Urothelium cell line (cell line): Measurements from ENCODE around the gene DIDO1.
"Not testable (repeated sequence)": the region's sequence is repeated elsewhere in the genome, so short reads cannot be mapped to it uniquely, and the experiment has no call there.

Source experiments
- DNase-seq: peaks from one replicate; pipeline ENCODE4 v3.0.0; 2011; ENCODE audit warnings: low spot score, mixed read lengths
- FAIRE-seq: peaks from 2 replicates; lab custom pipeline; 2011; peaks lifted over from hg19 to GRCh38; lab: Jason Lieb, UNC

Gene DIDO1

DNA sequence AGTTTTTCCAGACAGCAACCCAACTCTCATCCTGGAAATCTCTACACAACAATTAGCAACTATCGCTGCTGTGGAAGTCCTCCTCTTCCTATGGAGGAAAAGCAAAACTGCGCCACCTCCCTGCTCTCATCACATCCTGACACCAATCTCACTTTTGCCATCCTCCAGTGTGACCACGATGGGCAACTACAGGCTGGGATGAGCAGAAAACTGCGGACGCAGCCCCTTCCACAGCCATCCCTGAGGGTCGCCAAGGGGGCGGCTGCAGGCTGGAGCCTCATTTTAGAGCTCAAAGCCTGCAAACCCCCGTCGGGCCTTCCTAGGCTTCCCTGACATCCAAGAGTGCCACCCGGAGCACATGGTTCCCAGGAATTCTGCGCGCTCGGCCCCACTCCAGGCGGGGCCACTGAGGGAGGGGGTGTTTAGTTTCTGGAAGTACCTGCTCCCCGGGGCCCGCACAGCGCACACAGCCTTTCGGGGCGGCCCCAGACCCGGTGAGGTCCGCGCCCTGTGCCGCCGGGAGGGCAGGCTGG lies 65.8 kb downstream of the DIDO1 start:
- DNase-seq (peak; percentile 63), FAIRE-seq (no peak)

DNA sequence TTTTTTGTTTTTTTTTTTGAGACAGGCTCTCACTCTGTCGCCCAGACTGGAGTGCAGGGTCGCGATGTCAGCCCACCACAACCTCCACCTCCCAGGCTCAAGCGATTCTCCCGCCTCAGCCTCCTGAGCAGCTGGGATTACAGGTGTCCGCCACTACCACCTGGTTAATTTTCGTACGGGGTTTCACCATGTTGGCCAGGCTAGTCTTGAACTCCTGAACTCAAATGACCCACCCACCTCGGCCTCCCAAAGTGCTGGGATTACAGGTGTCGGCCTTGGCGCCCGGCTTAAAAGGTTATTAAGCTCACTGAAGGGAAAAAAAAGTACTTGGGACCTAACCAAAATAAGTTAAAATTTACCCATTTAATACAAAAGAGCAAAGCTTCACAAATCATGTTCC lies 66.6 kb downstream of the DIDO1 start:
- FAIRE-seq (no peak), DNase-seq (no peak)

DNA sequence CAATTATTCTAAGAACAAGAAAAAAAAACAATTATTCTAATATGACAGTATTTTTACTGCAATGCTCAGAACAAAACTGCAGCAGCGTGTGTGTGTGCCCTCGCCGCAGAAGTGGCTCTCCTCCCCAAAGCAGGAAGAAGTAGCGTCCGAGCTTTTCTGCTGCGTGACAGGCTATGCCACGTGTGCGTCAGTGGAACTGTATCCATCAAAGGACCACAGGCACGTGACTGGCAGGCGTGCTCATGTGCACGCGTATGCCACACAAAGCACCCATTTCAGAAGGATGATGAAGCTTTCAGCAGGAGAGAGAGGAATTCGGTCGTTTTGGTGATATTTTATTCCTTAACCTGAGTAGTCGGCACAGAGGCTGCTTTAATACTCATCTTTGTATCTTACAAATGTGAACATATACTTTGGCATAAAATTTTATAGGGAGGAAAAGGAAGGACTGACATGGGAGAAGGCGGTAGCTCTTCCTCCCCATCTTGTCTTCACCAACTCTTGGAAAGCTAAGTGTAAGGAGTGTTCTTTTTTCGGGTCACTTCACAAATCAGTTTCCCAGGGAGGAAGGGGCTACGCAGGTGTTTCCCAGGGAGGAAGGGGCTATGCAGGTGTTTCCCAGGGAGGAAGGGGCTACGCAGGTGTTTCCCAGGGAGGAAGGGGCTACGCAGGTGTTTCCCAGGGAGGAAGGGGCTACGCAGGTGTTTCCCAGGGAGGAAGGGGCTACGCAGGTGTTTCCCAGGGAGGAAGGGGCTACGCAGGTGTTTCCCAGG lies 68.1 kb downstream of the DIDO1 start:
- FAIRE-seq (no peak), DNase-seq (no peak)

DNA sequence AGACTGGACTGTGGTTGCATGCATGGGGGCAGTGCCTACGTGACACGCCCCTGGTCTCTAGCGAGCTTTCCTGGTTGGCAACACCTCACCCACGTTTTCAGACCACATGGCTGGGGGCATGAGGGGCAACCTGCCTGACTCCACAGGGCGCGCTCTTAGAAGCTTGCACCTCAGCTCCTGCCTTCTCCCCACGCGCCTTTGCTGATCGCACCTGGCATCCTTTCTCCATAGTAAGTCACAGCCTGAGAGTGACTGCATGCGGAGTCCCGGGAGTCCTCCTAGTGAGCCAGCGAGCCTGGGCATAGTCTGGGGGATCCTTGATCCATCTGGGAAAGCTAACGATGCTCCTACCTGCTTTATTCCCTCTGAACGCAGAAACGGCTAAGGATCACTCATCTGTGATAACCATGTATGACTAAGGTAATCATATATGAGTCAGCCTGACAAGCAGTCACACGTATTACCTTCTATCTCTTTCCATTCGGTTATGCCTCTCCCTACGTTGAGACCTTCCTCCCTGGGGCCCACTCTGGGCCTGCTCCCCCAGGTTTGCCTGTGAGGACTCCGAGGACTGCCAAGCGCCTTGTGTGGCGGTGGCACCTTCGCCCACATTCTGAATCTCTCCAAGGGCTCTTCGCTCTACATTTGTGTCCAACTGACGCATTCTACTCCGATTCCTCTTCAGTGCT lies 69.2 kb downstream of the DIDO1 start:
- no peak for FAIRE-seq

DNA sequence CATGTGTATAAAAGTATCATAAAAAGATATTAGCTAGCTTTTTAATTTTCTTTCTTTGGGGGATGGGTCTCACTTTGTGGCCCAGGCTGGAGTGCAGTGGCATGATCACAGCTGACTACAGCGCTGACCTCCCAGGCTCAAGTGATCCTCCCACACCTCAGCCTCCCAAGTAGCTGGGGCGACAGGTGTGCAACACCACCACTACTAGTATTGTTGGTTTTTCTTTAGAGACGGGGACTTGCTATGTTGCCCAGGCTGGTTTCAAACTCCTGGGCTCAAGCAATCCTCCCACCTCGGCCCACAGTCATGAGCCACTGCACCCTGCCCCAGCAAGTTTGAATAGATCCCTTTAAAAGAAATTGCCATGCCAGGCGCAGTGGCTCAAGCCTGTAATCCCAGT lies 71.2 kb downstream of the DIDO1 start:
- FAIRE-seq (no peak), DNase-seq (no peak)

More for the DNA sequence above, 69.2 kb downstream of the DIDO1 start:
- no peak for DNase-seq

DNA sequence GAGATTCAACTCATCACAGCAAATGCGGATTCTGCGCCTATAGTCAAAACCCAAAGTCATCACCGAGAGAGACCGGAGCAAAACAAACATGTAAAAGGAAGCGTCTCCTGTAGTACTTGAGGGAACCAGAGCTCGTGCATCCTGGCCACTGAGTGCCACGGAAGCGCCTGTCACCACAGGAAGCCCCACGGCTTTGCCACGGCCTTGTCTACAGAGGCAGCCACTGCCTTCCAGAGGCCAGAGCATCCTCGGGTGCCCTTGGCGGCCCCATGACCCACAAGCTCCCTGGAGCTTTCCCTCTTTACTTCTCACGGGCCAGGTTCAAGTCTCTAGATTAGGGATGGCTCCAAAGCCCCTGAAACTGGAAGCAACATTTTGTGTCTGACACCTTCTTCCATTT lies 72.2 kb downstream of the DIDO1 start:
- FAIRE-seq: no peak
- no peak for DNase-seq

DNA sequence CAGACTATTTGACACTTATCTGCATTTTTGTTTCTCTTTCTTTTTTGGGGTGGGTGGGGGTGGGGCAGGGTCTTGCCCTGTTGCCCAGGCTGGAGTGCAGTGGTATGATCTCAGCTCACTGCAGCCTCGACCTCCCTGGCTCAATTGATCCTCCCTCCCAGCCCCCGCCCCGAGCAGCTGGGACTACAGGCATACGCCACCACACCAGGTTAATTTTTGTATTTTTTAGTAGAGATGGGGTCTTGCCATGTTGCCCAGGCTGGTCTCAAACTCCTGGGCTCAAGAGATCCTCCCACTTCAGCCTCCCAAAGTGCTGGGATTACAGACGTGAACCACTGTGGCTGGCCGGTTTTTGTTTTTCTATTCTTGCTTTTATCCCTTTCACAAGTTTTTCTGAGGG lies 73.0 kb downstream of the DIDO1 start:
- FAIRE-seq, DNase-seq: not testable (repeated sequence)

DNA sequence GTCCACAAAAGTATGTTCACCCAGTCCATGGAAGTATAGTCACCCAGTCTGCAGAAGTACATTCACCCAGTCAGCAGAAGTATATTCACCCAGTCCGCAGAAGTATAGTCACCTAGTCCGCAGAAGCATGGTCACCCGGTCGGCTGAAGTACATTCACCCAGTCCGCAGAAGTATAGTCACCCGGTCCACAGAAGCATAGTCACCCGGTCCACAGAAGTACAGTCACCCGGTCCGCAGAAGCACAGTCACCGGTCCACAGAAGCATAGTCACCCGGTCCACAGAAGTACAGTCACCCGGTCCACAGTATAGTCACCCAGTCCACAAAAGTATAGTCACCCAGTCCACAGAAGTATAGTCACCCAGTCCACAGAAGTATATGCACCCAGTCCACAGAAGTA lies 73.5 kb downstream of the DIDO1 start:
- DNase-seq (no peak), FAIRE-seq (no peak)

DNA sequence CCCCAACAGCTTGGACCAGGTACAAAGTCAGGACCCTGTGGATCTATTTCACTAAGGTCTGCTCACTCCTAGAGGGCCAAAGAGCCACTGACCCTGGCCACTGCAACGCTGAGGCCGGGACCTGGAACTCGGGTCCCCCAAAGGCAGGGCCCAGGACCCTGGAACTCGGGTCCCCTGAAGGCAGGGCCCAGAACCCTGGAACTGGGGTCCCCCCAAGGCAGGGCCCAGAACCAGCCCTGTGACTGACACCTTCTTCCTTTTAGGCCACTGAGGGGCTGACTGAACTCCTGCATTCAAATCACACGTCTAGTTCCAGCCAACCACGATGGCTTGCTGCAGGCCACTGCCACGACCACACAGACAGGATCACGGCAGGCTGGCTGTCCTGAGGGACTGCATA lies 74.1 kb downstream of the DIDO1 start:
- no peak for FAIRE-seq
- no peak for DNase-seq

DNA sequence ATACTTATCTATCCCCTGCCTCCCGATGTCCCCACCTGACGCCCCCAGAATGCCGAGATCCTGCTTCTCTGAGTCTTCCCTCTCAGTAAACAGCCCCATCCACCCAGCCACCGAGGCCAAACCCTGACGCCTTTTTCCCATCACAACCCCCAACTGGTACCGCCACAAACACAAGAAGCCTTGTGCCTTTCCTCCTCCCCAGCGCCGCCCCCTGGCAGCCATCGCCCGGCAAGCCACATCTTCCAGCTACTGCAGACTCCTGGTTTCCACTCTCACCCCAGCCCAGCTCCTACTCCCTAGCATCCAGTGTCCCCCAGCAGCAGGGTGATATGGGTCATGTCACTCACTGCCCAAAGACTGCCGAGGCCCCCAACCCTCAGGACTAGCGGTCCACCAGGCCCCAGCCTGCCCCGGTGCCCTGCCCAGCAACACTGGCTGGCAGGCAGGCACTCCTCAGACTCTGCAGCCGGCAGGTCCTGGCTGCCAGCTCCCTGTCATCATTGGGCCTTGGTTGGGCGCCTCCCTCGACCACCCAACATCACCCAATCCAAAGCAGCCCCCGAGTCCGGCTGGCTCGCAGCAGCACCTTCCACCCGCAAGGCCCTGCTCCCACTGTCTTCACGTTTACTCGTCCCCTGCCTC lies 75.9 kb downstream of the DIDO1 start:
- no peak for DNase-seq
- FAIRE-seq: no peak

DNA sequence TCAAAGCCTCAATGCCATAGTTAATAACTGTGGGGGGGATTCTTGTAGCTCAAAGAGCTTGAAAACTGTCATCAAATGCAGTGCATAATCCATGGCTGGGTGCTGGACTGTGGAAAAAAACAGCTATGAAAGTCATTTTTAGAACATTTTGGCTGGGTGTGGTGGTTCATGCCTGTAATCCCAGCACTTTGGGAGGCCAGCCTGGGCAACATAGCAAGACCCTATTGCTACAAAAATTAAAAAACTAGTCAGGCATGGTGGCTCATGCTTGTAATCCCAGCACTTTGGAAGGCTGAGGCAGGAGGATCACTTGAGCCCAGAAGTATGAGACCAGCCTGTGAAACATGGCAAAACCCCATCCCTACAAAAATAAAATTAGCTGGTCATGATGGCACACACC lies 76.9 kb downstream of the DIDO1 start:
- DNase-seq (no peak), FAIRE-seq (no peak)

DNA sequence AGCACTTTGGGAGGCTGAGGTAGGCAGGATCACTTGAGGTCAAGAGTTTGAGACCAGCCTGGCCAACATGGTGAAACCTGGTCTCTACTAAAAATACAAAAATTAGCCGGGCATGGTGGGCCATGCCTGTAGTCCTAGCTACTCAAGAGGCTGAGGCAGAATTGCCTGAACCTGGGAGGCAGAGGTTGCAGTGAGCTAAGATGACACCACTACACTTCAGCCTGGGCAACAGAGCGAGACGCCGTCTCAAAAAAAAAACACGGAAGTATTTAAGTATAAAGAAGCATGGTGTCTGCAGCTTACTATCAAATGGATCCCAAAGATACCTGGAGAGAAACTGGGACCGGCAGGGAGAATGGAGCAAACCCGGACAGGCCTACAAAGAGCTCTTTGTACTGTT lies 77.4 kb downstream of the DIDO1 start:
- not testable (repeated sequence) for FAIRE-seq, DNase-seq

DNA sequence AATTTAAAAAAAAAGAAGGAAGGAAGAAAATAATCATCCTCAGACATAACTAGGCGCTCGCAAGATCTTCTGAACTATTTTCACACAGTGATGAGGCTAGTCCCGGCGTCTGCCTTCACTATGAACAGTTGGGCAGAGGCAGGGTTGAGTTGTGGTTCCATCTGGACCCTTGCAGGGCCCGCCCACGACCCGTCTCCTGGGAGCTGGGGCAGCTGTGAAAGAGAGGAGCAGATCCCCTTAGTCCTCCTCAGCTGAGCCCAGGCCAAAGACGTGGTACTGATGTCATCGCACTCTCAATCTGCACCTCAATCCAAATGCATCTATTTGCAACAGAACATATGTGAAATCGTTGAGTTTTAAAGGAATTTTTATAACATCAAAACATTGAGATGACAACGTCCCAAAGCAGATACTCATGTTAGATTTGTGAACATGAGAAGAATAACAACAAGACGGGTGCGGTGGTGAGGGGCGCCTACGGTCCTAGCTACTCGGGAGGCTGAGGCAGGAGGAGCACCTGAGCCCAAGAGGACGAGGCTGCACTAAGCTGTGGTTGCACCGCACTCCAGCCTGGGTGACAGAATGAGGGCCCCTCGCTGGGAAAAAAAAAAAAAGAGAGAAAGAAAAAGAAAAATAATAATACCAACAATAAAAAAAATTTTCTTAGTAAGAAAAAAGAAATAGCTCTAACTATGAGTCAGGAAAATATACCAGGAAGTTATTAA lies 80.0 kb downstream of the DIDO1 start:
- no peak for FAIRE-seq
- DNase-seq: no peak

DNA sequence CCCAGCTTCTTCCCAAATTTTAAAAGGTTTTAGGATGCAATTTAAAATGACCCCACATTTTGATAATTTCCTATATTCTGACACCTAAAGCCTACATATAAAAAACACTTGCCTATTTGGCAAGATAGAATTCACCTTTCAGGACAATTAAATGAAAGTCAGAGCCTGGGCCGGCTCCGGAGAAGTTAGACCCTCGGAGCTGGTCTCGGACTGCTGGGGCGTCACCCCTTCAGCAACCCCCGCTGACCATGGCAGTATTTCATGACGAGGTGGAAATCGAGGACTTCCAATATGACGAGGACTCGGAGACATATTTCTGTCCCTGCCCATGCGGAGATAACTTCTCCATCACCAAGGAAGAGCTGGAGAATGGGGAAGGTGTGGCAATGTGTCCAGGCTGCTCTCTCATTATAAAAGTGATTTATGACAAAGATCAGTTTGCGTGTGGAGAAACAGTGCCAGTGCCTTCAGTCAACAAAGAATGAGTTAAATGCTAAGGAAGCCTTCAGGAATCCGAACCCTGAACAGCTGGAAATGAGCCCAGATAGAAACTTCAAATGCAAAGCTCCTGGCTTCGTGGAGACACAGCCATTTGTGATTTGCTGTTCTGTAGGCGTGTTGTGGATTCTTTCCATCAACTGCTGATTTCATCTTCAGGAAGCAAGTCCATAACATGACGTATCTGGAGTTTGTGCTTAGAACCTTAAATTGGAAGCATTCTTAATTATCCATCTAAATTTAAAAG lies 80.7 kb downstream of the DIDO1 start:
- FAIRE-seq (no peak), DNase-seq (no peak)

DNA sequence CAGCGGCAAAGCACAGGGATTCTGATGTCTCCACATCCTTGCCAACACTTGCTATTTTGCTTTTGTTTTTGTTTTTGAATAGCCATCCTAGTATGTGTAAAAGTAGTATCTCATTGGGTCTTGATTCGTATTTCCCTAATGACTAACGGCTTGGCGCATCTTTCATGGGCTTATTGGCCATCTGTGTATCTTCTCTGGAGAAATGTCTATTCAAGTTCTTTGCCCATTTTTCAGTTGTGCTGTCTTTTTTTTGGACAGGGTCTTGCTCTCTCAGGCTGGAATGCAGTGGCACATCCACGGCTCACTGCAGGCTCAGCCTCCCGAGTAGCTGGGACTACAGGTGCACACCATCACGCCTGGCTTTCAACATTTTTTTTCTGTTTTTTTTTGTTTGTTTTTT lies 82.1 kb downstream of the DIDO1 start:
- FAIRE-seq (no peak), DNase-seq (no peak)

DNA sequence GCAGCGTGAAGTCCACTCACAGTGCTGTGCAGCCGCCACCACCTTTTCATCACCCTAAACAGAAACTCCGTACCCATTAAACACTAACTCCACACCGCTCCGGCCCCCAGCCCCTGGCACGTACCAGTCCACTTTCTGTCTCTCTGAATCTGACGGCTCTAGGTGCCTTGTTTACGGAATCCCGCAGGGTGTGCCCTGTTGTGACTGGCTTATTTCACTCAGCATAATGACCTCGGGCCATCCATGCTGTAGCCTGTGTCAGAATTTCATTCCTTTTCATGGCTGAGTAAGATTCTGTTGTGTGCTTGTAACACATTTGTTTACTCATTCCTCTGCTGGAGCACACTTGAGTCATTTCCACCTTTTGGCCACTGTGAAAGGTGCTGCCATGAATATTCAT lies 82.6 kb downstream of the DIDO1 start:
- FAIRE-seq: no peak
- DNase-seq: no peak

DNA sequence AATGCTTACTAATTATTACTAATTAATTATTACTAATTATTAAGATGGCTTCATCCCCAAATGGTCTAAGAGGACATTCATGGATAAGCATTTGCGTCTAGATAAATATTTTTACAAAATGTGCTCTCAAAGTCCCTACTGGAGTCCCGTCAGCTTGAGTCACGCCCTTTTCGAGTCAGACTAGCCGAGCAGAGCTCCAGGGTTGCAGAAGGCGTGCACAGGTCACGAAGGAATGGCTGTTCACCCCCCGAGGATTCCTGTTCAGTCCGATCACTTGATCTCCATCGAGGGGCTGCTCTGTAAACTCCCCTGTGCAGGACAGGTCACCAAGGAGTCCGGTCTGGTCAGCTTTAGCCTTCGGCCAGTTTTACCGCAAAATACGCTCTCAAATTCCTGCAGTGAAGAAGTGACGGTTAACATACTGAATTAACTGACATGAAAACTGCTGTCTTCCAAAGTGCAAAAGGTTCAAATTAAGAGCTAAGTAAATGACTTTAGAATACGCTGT lies 84.5 kb downstream of the DIDO1 start:
- DNase-seq: no peak
- FAIRE-seq: no peak

DNA sequence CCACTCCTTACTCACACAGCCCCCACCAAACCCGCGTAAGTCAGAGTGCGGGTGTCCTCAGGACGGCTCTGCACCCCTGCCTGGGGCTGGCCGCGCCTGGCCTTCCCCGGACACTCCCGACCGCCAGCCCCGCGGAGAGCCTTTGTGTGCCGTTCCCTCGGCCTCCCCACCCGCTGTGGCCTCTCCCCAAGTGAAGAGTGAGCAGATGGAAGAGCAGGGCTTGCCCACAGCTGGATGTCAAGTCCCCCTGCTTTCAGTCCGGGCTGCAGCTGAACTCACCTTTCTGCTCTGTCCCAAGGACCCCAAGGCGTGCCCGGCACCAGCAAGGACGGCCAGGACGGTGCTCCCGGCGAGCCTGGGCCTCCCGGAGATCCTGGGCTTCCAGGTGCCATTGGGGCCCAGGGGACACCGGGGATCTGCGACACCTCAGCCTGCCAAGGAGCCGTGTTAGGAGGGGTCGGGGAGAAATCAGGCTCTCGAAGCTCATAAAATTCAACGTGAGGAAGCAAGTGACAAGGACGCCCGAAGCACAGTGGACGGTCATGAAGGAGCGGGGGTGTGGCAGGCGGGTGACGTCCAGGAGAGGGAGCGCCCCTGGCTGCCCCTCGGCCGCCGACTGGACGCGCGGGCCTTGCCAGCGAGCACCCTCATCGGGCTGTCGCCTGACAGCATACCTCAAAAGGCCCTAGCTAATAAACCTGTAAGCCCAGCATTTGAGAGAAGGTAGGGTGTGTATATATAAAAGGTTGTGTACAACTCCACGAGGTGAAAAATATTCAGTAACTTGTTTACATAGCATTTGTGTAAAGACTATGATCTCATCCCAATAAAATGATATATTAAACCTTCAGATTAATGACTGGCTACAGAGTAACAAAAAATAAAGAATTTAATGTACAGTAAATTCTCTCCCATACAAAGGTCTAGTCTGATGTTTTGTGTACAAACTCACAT lies 85.8 kb downstream of the DIDO1 start:
- no peak for DNase-seq
- FAIRE-seq: no peak

DNA sequence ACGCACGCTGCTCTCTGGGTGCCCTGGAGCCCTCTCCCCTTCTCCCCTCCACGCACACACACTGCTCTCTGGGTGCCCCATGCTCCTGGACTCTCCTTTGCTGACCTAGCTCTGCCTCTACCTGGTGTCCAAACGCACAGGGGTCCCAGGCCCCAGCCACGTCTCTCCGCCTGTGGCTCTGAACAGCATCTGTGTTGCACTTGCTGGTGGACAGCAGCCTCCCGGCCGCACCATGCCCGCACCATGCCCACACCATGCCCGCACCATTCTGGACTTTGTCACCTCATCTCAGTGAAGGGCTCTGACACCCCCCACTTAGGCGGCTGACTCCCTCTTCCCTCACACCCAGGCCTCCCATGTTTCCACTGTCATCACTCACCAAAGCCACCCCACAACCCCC lies 86.5 kb downstream of the DIDO1 start:
- DNase-seq (no peak), FAIRE-seq (no peak)
